HFF-Myc (cell line): Measurements from ENCODE around the gene PSMD4.

Experiments
- DNase-seq: peaks from one replicate; pipeline ENCODE4 v3.0.0-alpha.2; 2011; ENCODE audit warnings: low read depth; ENCODE audit errors: extremely low read depth
- H3K4me3 ChIP-seq: replicated peaks from 2 replicates; pipeline ENCODE4 v1.5.1; 2011; ENCODE audit warnings: low read depth, mild to moderate bottlenecking, control low read depth, low read length
- TF ChIP-seq, protein P1 (sequence below): IDR thresholded peaks from 2 replicates; pipeline ENCODE4 v1.5.1; 2012; ENCODE audit warnings: mild to moderate bottlenecking, low read depth, low read length, control low read depth; ENCODE audit errors: missing control alignments

PSMD4 gene

DNA sequence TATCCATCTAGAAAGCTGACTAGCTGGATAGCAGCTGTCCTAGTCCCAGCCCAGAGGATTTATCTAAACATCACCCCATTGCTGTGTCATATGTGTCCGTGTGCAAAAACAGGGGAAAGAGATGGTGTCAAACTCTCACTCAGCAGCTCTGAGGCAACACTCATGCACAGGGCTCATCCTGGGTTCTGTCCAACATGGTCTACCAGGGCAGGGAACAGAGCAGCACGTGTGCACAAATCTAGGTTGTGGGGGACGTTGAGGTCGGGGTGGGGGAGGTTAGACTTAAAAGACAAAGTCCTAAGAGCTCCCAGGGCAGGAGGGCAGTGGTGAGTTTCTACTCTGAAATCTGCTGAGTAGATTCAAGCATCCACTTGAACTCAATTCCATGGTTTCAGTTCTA, 56.5 kb downstream of the PSMD4 start:
- TF ChIP-seq, protein P1, sequence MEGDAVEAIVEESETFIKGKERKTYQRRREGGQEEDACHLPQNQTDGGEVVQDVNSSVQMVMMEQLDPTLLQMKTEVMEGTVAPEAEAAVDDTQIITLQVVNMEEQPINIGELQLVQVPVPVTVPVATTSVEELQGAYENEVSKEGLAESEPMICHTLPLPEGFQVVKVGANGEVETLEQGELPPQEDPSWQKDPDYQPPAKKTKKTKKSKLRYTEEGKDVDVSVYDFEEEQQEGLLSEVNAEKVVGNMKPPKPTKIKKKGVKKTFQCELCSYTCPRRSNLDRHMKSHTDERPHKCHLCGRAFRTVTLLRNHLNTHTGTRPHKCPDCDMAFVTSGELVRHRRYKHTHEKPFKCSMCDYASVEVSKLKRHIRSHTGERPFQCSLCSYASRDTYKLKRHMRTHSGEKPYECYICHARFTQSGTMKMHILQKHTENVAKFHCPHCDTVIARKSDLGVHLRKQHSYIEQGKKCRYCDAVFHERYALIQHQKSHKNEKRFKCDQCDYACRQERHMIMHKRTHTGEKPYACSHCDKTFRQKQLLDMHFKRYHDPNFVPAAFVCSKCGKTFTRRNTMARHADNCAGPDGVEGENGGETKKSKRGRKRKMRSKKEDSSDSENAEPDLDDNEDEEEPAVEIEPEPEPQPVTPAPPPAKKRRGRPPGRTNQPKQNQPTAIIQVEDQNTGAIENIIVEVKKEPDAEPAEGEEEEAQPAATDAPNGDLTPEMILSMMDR, result no peak
- no peak for DNase-seq
- H3K4me3 ChIP-seq, result no peak overlapping the region

DNA sequence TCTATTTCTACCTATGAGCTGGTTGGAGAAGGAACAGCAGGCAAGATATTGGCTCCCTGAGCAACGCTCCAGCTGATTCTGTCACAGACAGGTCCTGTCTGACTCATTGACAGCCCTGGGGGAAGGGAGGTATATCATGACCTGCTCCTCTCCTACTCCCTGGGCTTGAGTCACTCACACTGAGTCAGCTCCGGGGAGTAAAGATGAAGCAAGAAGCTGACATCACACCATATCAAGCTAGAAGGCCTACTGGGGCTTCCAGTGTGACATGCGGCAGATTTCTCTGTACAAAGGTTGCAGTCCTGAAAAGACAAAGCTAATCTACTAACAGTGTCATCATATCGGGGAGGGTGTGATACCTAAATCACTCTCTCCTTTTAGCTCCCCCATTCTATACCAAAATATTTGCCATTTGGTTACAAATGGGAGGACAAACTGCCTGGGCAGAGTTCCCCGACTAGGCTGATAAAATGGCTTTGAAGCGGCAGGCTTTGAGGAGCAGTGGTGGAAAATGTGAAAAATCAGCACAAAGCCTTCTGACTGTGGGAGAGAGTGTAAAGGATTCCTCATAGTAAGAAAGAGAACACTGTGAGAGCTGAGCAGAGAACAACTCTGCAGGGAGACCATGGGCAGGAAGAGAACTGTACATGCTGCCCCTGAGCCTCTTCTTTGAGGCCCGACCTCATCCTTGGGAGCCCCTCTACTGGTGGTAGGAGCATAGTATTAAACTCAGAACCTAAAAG, 57.2 kb downstream of the PSMD4 start:
- H3K4me3 ChIP-seq, result no peak overlapping the region
- DNase-seq, result peak; percentile 93
- TF ChIP-seq, protein P1, result no peak

DNA sequence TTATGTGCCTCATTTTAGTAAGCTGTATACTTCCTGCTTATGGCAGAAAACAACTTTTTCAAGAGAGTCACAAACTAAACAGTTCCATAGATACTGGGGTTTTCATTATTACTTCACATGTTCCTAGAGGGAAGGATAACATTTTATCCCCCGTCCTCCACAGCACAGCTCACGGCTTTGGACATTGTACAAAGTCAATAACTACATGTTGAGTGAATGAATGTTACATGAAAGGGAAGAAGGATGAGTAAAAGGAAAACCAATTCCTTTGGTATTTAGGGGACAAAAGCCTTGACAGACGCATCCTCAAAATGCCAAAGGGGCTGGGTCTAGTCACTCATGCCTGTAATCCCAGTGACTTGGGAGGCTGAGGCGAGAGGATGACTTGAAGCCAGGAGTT, 57.9 kb downstream of the PSMD4 start:
- TF ChIP-seq, protein P1, result no peak
- H3K4me3 ChIP-seq, result no peak overlapping the region
- no peak for DNase-seq

DNA sequence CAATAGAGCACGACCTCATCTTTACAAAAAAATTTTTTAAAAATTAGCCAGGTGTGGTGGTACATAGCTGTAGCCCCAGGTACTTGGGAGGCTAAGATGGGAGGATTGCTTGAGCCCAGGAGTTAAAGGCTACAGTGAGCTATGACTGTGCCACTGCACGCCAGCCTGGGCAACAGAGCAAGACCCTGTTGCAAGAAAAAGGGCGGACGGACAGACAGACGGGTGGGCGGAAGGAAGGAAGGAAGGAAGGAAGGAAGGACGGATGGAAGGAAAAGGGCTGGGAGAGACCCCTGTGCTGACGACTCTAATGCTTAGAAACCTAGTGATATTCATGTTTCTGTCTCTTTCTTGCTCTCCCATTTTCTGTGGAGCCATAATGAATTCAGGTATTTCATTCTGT, 58.3 kb downstream of the PSMD4 start:
- DNase-seq, result no peak
- no peak overlapping the region for H3K4me3 ChIP-seq
- TF ChIP-seq, protein P1, result no peak

DNA sequence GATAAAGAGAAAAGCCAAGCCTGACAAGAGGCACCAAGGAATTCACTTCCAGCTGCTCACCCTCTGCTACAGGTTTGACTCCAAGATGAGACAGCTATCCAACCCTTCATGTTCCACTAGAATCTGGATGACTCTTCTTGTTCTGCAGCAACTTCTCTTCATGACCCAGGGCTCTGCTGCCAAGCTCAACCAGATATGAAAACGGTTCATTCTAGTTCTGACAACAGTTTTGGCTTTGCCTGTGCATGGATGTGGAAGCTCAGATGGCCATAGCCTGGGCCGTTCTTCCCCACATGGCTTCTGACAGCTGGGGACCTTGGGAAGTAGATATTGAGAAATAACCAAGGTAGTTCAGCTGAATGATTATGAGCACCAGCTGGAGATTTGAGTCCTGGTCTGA, 59.0 kb downstream of the PSMD4 start:
- no peak overlapping the region for H3K4me3 ChIP-seq
- TF ChIP-seq, protein P1, result no peak
- DNase-seq, result no peak

DNA sequence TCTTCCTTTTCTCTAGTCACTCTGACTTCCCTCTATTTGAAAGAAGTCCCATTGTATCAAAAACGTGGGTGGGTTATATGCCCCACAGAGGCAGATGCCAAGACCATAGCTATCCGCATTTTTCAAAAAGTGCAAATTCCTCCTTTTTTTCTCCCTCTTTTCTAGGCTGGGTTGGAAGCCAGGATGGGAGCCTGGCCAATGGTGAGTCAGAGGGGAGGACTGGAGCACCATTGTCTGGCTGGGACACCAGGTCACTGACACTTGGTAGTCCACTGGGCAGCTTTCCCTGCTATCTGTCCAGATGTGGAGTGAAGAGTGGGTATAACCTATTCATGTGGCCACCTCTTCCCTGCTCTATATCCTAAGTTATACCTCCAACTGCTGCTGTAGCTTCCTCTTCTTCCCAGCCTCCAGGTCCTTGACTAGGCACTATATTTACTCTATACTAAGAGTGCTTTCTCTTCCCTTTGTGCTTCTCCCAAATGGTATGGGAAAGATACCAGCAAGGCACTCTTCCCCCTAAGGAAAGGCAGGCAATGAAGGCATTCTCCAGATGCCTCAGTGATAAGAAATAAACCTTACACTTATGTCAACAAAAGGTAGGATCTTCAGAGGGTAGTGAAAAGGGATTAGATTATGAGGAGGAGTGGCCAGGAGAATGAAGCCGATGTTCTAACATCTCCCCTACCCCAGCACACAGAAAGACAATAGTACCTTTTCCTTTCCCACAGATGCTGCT, 59.8 kb downstream of the PSMD4 start:
- TF ChIP-seq, protein P1, result no peak
- peak; percentile 63 for DNase-seq
- H3K4me3 ChIP-seq, result no peak overlapping the region
